Liver (tissue), 9 donors: ENCODE results near the gene SMAP1. TPM values are rescaled to one million over a fixed set of nuclear protein-coding genes. Genes with fewer than 3 reads are reported as not detected.

ENCODE experiments used
- DNase-seq: peaks from one replicate; pipeline ENCODE4 v3.0.0-alpha.2; 2017; ENCODE audit warnings: low spot score
- H3K27ac ChIP-seq, 2 donors: one replicate each; pipeline ENCODE4 v1.7.0; 2013; ENCODE audit warnings: inconsistent platforms in 2 of 2, low read length in 2 of 2, control low read depth in 1 of 2, low read depth in 1 of 2, mild to moderate bottlenecking in 1 of 2
- H3K27me3 ChIP-seq, 4 donors: one replicate each; pipeline versions ENCODE4 v1.6.1 to v1.7.0; 2013; ENCODE audit warnings: low read length in 3 of 4, inconsistent platforms in 1 of 4, mild to moderate bottlenecking in 1 of 4, moderate library complexity in 1 of 4; ENCODE audit not compliant: control insufficient read depth in 4 of 4, insufficient read depth in 4 of 4
- H3K36me3 ChIP-seq, 4 donors: one replicate each; pipeline versions ENCODE4 v1.6.1 to v1.7.0; 2013; ENCODE audit warnings: low read length in 3 of 4, mild to moderate bottlenecking in 3 of 4, low read depth in 1 of 4, moderate library complexity in 1 of 4; ENCODE audit not compliant: control insufficient read depth in 4 of 4, insufficient read depth in 3 of 4
- H3K4me1 ChIP-seq, 4 donors: one replicate each; pipeline versions ENCODE4 v1.6.1 to v1.7.0; 2013; ENCODE audit warnings: low read length in 3 of 4, mild to moderate bottlenecking in 3 of 4, moderate library complexity in 1 of 4; ENCODE audit not compliant: control insufficient read depth in 4 of 4, insufficient read depth in 4 of 4
- H3K4me3 ChIP-seq, 3 donors: one replicate each; pipeline versions ENCODE4 v1.6.1 to v1.7.0; 2013; ENCODE audit warnings: low read length in 3 of 3, control low read depth in 1 of 3, low read depth in 1 of 3, mild to moderate bottlenecking in 1 of 3
- H3K9ac ChIP-seq, 2 donors: one replicate each; pipeline ENCODE4 v1.7.0; 2013; ENCODE audit warnings: low read length in 2 of 2, mild to moderate bottlenecking in 2 of 2, moderate library complexity in 2 of 2, control low read depth in 1 of 2, low read depth in 1 of 2
- H3K9me3 ChIP-seq, 4 donors: one replicate each; pipeline versions ENCODE4 v1.6.1 to v1.7.0; 2013; ENCODE audit warnings: low read length in 3 of 4; ENCODE audit not compliant: control insufficient read depth in 4 of 4
- ATF3 ChIP-seq: IDR thresholded peaks from 2 replicates; pipeline ENCODE4 v1.6.1; 2016; ENCODE audit warnings: antibody characterized with exemption
- CTCF ChIP-seq: fragments of 150-350 bp; IDR thresholded peaks from 2 replicates; pipeline ENCODE4 v1.5.1; 2017; ENCODE audit warnings: improper control_type of control experiment, low read depth, low read length; ENCODE audit not compliant: missing input control
- EGR1 ChIP-seq, 2 donors: IDR thresholded peaks; 2 replicates each; pipeline ENCODE4 v1.6.1; 2016 to 2018; ENCODE audit warnings: antibody characterized with exemption in 2 of 2, low read depth in 2 of 2
- FOXA1 ChIP-seq: IDR thresholded peaks from 2 replicates; pipeline ENCODE4 v1.6.1; 2016; ENCODE audit warnings: antibody characterized with exemption
- FOXA2 ChIP-seq: IDR thresholded peaks from 2 replicates; pipeline ENCODE4 v1.6.1; 2016; ENCODE audit warnings: antibody characterized with exemption
- GABPA ChIP-seq, 2 donors: IDR thresholded peaks in 1 of 2; conservative IDR thresholded peaks in 1 of 2; 2 replicates each; pipeline ENCODE4 v1.6.1; 2016; ENCODE audit warnings: antibody characterized with exemption in 2 of 2, mild to moderate bottlenecking in 1 of 2, moderate library complexity in 1 of 2
- HNF4G ChIP-seq: IDR thresholded peaks from 2 replicates; pipeline ENCODE4 v1.6.1; 2016; ENCODE audit warnings: antibody characterized with exemption
- JUND ChIP-seq, 2 donors: IDR thresholded peaks; 2 replicates each; pipeline ENCODE4 v1.6.1; 2016; ENCODE audit warnings: antibody characterized with exemption in 2 of 2
- MAX ChIP-seq: IDR thresholded peaks from 2 replicates; pipeline ENCODE4 v1.6.1; 2016; ENCODE audit warnings: antibody characterized with exemption
- NR2F2 ChIP-seq: IDR thresholded peaks from 2 replicates; pipeline ENCODE4 v1.6.1; 2016; ENCODE audit warnings: antibody characterized with exemption
- RAD21 ChIP-seq, 2 donors: IDR thresholded peaks; 2 replicates each; pipeline ENCODE4 v1.6.1; 2016; ENCODE audit warnings: antibody characterized with exemption in 2 of 2, mild to moderate bottlenecking in 2 of 2
- REST ChIP-seq: IDR thresholded peaks from 2 replicates; pipeline ENCODE4 v1.6.1; 2016; ENCODE audit warnings: antibody characterized with exemption, mild to moderate bottlenecking
- RXRA ChIP-seq, 2 donors: IDR thresholded peaks; 2 replicates each; pipeline ENCODE4 v1.6.1; 2017 to 2018; ENCODE audit warnings: antibody characterized with exemption in 2 of 2, mild to moderate bottlenecking in 1 of 2
- SP1 ChIP-seq: IDR thresholded peaks from 2 replicates; pipeline ENCODE4 v1.6.1; 2018; ENCODE audit warnings: antibody characterized with exemption, mild to moderate bottlenecking
- TAF1 ChIP-seq: conservative IDR thresholded peaks from 2 replicates; pipeline ENCODE4 v1.6.1; 2016; ENCODE audit warnings: antibody characterized with exemption, mild to moderate bottlenecking
- YY1 ChIP-seq: IDR thresholded peaks from 2 replicates; pipeline ENCODE4 v1.6.1; 2016; ENCODE audit warnings: antibody characterized with exemption, mild to moderate bottlenecking
- ZBTB33 ChIP-seq: IDR thresholded peaks from 2 replicates; pipeline ENCODE4 v1.6.1; 2016; ENCODE audit warnings: antibody characterized with exemption
- WGBS: extraction: QIAGEN DNeasy Blood & Tissue Kit; methylation state at CpG from one replicate; pipeline ENCODE4 v1.1.7; 2013; 5-methylcytosine and 5-hydroxymethylcytosine counted together
- polyA plus RNA-seq, 2 donors: library from polyadenylated mRNA; stranded (reverse) in 1 of 2; unstranded in 1 of 2; fragments of 200-250 nt in 1 of 2; fragments of >200 nt in 1 of 2; fragmentation: Nextera tagmentation in 1 of 2; extraction: Ambion mirVana in 1 of 2; gene quantifications; one replicate each; pipeline versions ENCODE4 v1.2.1 to v1.2.3, GENCODE V29; 2013 to 2015
- total RNA-seq, 2 donors: library from RNA; depleted of rRNA; stranded (reverse); fragments of >200 nt; gene quantifications; one replicate each; pipeline ENCODE4 v1.2.3, GENCODE V29; 2014
- donor health status: healthy.
- donor health status: healthy.
- donor health status: healthy.
- donor health status: healthy.
- donor health status: healthy.

The SMAP1 gene
- total and polyA plus RNA-seq, 4 donors: 9.3 to 13.3 (median 12.7) TPM

- Histone ChIP-seq H3K36me3 (peaks cover 0 to 3% (median 0%) of the 10 kb centered on the region in 4 donors), H3K9ac (no peak overlapping the region), H3K4me1 (no peaks in the 10 kb centered on the region), H3K4me3 (no peak overlapping the region), H3K27ac (no peak overlapping the region), H3K27me3 (no peaks in the 10 kb centered on the region), H3K9me3 (no peaks in the 10 kb centered on the region)
- DNase-seq: no peak
- 91% methylated on average over 1 of the region's 1 CpG for WGBS
- no peak for TF ChIP-seq MAX
- TF ChIP-seq JUND (IDR thresholded peaks at IDR 0.05): no peak
- no peak for TF ChIP-seq CTCF
- TF ChIP-seq TAF1: no peak
- TF ChIP-seq FOXA1: no peak
- no peak for TF ChIP-seq EGR1 (IDR thresholded peaks at IDR 0.05; ENCODE audit: low read depth in 2 of 2)
- no peak for TF ChIP-seq YY1
- no peak for TF ChIP-seq REST
- no peak for TF ChIP-seq RAD21 (IDR thresholded peaks at IDR 0.05)
- no peak for TF ChIP-seq SP1
- no peak for TF ChIP-seq ZBTB33
- TF ChIP-seq NR2F2: no peak
- no peak for TF ChIP-seq GABPA (IDR thresholded peaks at IDR 0.05 in 1 of 2, conservative IDR thresholded peaks at IDR 0.05 in 1 of 2)
- no peak for TF ChIP-seq RXRA (IDR thresholded peaks at IDR 0.05)
- no peak for TF ChIP-seq HNF4G
- no peak for TF ChIP-seq FOXA2
- TF ChIP-seq ATF3: no peak
Measured at GRCh38 chr6:70797625-70798024, 129.9 kb downstream of the SMAP1 start.

GRCh38 chr6:70806086-70806485, 138.4 kb downstream of the SMAP1 start:
- Histone ChIP-seq H3K27me3 (no peaks in the 10 kb centered on the region), H3K4me1 (no peaks in the 10 kb centered on the region), H3K4me3 (no peak overlapping the region), H3K27ac (no peak overlapping the region), H3K9ac (no peak overlapping the region), H3K36me3 (peaks cover 0 to 5% (median 2%) of the 10 kb centered on the region in 4 donors), H3K9me3 (no peaks in the 10 kb centered on the region)
- no peak for DNase-seq
- 98% methylated on average over 11 of the region's 11 CpGs for WGBS
- TF ChIP-seq YY1 (no peak), CTCF (no peak), NR2F2 (no peak), RXRA (IDR thresholded peaks at IDR 0.05) (no peak), MAX (no peak), FOXA2 (no peak), REST (no peak), ATF3 (no peak), SP1 (no peak)
